Activated CD4-positive, CD25-positive, alpha-beta regulatory T cell treated with anti-CD3 and anti-CD28 coated beads, Interleukin-2, amount 50 U/mL, for 16 hours (primary cell): Measurements from ENCODE around the gene MYH4.

Source experiments
- DNase-seq: peaks from one replicate; pipeline ENCODE4 v3.0.0-alpha.2; 2020; ENCODE audit warnings: low read depth, low spot score

The MYH4 gene

GRCh38 chr17:10469459-10469858, at the start of gene MYH4:
Gene MYH4 (minus strand): TSS chr17:10469559. CDS start chr17:10466745, 2,814 bp downstream.
- no peak for DNase-seq

GRCh38 chr17:10518271-10519037, 49.1 kb upstream of the MYH4 start, which contains the start of gene MYH1:
Gene MYH1 (minus strand): TSS chr17:10518542. CDS start chr17:10516642, 1,900 bp downstream.
- no peak for DNase-seq

GRCh38 chr17:10516638-10517037, 47.3 kb upstream of the MYH4 start:
- no peak for DNase-seq

- no peak for DNase-seq
Measured at GRCh38 chr17:10516065-10516464, 46.7 kb upstream of the MYH4 start.

GRCh38 chr17:10513299-10514067, 44.1 kb upstream of the MYH4 start:
- DNase-seq, result no peak

GRCh38 chr17:10512856-10513255, 43.5 kb upstream of the MYH4 start:
- DNase-seq, result no peak

- DNase-seq, result no peak
Measured at GRCh38 chr17:10499950-10500349, 30.6 kb upstream of the MYH4 start.

- DNase-seq, result no peak
Measured at GRCh38 chr17:10492004-10492403, 22.6 kb upstream of the MYH4 start.

GRCh38 chr17:10482252-10482651, 12.9 kb upstream of the MYH4 start:
- no peak for DNase-seq

- no peak for DNase-seq
Measured at GRCh38 chr17:10477701-10478100, 8.3 kb upstream of the MYH4 start.

- DNase-seq, result no peak
Measured at GRCh38 chr17:10474536-10474935, 5.2 kb upstream of the MYH4 start.

- no peak for DNase-seq
Measured at GRCh38 chr17:10471858-10472257, 2.5 kb upstream of the MYH4 start.

GRCh38 chr17:10463402-10463801, 6.0 kb downstream of the MYH4 start:
- no peak for DNase-seq

GRCh38 chr17:10460062-10460461, 9.3 kb downstream of the MYH4 start:
- no peak for DNase-seq

GRCh38 chr17:10458701-10459100, 10.7 kb downstream of the MYH4 start:
- DNase-seq, result no peak

GRCh38 chr17:10457952-10458351, 11.4 kb downstream of the MYH4 start:
- no peak for DNase-seq

GRCh38 chr17:10447026-10447931, 22.1 kb downstream of the MYH4 start:
- no peak for DNase-seq

- no peak for DNase-seq
Measured at GRCh38 chr17:10439816-10440215, 29.5 kb downstream of the MYH4 start.

GRCh38 chr17:10435096-10435495, 34.3 kb downstream of the MYH4 start:
- DNase-seq, result no peak

GRCh38 chr17:10429421-10430045, 39.8 kb downstream of the MYH4 start:
- DNase-seq, result no peak

GRCh38 chr17:10428781-10429180, 40.6 kb downstream of the MYH4 start:
- no peak for DNase-seq
